CD4-positive, alpha-beta T cell treated with Interleukin-15 for 1 hour (primary cell): ENCODE data around the gene TMEM106C.

Source experiments
- DNase-seq: peaks from one replicate; pipeline ENCODE4 v3.0.0-alpha.2; 2020

Gene TMEM106C

DNA sequence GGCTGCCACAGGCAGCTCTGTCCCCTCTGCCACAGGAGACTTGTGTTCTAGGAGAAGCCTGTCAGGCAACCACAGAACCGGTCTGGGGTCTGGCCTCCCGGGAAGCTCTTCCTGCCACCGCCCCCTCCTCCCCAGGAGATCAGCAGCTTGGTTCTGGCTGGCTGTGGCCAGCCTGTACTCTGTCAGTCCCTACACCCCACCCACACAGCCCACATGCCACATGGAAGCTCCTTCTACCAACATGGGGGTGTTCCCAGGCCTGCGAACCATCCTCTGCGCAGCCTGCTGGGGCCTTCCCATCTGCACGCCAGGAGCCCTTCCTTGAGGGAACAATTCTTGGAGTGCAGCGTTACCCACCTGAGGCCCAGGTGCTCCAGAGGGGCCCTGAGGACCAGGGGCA lies 16.8 kb downstream of the TMEM106C start:
- no peak for DNase-seq

DNA sequence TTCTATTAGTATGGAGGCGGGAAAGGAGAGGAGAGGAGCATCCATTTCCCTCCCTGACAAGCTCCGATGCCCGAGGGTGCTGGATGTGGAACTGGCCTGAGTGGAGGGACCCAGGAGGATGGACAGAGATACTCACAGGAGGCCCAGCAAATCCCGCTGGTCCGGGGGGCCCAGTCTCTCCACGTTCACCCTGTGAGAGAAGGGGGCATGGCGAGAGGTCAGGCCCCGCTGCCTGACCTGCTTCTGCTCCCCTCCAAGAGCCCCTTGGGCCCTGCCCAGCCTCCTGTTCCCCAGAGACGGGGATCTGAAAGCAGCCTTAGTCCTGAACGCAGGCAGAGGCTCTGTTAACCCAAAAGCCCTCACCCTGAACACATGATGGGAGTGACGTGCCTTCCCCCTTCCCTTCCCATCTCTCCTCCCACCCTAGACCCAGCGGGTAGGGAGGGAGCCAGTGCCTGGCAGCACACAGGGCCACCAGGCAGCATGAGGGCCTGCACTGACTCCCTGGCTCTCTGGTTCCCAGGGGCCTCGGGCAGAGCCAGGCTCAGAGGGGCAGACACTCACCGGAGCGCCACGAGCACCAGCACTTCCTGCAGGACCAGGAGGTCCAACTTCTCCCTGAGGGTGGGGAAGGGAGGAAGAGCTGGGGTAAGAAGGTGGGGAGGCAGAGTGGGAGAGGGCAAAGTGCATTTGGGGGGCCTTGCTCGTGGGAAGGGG lies 17.5 kb downstream of the TMEM106C start:
- DNase-seq, result no peak

DNA sequence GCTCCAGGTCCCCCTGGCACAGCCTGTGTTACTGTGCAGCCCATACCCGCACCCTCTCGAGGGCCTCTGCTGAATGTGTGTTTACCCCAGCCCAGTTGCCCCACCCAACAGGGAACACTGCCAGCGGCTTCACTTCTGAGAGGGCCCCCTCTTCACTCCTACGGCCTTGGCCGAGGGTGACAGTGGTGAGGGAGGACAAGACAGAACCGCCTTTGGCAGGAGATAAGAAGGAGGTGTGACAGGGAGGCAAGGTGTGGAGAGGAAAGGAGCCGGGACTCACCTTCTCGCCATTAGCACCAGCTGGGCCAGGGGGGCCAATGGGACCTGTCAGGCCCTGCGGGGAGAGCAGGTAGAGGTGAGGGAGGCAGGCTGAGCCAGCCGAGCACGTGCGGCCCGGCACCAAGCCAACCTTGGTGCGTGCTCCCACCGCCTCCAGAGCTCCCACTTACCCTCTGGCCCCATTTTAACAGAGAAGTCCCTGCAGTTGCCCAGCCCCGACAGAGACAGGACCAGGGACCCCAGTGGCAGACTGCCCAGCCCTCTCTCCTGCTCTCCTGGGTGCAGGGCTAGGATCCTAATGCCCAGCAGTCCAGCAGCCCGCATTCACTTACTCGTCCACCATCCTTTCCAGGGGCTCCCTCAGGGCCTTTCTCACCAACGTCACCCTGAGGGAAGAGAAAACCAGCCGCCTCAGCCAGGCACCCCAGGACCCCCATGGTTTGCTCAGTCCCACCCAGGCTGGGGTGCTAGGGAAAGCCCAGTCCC lies 18.3 kb downstream of the TMEM106C start:
- DNase-seq, result no peak

DNA sequence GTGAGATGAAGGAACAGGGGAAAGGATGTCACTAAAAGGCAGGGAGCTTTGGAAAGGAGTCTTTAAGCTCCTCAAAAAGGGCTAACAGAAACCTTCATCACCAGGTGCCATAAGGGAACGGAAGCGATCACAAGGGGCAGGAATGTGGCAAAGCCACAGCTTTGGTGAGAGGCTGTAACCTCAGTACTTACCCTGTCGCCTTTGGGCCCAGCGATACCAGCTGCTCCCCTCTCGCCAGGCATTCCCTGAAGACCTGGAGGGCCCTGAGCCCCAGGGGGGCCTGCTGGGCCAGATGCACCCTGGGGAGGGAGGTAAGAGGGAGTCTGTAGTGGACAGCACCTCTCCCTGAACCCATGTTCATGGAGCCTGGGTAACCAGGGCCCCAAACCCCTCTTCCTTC lies 18.9 kb downstream of the TMEM106C start:
- no peak for DNase-seq

DNA sequence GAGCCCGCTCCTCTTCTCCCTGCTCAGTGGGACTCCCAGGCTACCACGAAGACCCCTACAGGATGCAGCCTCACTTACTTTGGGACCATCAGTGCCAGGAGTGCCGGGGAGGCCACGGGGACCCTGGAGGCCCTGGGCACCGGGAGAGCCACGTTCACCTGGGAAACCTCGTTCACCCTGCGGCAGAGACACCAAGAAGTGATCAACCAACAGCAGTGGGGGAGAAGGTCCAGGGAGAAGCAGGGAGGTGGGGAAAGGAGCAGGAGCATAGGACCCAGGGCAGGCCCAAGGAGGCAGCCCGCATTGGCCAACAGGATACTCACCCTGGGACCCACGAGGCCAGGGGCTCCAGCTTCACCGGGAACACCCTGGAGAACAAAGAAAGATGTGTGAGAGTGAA lies 19.4 kb downstream of the TMEM106C start:
- DNase-seq, result no peak

DNA sequence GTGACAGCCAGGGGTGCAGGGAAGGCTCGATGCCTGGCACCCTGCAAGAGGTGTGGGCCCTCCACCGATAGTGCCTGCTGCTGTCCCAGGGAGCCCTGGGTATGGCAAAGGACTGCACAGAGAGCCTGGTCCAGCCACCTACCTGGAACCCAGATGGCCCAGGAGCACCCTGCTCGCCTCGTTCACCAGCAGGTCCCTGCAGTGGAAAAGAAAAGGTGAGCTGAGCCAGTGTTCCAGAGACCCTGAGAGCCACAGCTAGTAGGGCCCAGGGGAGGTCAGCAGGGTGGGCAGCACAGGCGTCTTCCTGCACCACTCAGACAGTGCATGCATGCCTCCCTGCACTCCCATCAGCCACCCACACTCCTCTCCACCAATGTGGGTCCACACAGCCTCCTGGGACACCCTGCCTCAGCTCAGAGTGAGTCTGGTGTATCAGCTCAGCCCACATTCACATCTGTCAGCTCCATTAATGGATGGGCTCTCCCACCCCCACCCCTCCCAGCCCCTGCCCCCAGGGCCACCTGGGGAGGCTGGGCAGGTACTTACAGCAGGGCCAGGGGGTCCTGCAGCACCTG lies 20.2 kb downstream of the TMEM106C start:
- no peak for DNase-seq

DNA sequence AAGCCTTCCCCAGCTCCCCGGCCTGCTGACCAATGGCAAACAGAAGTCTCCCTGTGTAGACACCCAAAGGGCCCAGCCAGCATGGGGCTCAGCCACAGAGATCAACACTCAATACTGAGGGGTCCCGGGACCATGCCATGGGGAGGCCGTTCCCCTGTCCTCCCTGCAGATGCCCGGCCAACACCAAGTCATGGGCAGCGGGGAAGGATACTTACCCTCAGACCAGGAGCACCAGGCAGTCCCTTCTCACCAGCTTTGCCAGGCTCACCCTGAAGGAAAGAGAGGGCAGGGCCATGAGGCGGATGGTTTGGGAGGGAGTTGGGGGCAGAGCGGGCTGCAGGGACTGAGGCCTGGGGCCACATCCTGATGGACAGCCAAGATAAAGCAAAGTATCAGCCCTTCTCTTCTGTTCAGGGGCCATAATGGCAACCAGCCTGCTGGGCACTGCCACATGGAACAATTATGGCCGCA lies 21.0 kb downstream of the TMEM106C start:
- no peak for DNase-seq

DNA sequence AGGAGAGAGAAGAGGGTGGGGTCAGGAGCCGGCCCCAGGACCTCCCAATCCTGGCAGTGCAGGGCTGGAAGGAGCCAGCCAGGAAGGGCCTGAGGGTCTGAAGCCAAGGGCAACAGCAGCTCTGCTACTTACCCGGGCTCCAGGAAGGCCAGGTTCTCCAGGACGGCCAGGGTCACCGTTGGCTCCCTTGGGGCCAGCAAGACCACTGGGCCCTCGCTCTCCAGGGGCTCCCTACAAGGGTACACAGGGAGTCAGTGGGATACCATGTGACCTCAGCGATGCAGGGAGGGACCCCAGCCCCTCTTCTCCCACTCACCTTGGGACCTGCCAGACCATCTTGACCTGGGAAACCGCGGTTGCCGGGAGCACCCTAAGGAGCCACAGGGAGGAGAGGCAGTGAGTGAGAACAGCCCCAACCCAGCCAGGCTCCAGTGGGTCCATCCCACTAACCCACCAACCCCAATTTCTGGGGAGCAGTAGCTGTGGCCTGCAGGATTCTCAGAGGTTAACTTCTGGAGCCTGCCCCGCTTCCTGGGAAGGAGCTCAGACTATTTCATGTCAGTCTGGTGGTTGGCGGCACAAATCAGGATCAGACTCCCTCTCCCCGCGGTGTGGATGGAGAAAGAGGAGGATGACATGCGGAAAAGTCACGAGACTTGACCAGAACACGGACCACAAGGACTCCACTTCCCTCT lies 22.3 kb downstream of the TMEM106C start:
- no peak for DNase-seq

DNA sequence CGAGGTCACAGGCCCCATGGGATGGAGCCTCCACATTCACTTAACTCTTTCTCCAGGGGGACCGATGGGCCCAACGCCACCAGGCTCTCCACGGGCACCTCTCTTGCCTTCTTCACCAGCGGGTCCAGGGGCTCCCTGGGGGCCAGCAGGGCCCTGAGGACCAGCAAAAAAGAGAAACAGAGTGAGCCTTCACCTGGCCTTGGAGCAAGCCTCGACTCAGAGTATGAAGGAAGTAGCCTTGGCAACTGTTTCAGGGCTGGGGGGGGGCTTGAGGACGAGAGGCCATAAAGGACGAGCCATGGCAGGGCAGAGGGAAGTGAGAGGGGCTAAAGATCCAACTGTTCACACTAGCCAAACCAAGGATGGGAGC lies 22.9 kb downstream of the TMEM106C start:
- DNase-seq, result no peak

DNA sequence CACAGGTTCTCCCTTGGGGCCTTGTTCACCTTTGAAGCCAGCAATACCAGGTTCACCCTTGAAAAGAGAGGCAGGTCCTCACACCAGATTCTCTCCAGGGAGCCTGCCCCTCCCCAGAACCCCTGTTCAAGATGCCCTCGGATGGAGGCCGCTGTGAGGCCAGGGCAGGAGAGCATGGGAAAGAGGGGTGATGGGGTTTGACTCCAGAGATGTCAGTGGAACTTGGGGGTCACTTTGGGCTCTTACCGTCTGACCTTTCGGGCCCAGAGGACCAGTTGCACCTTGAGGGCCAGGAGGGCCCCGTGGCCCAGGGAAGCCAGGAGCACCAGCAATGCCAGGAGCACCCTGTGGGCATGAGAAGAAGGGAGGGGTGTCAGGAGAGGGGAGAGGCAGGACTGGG lies 23.4 kb downstream of the TMEM106C start:
- DNase-seq, result no peak

DNA sequence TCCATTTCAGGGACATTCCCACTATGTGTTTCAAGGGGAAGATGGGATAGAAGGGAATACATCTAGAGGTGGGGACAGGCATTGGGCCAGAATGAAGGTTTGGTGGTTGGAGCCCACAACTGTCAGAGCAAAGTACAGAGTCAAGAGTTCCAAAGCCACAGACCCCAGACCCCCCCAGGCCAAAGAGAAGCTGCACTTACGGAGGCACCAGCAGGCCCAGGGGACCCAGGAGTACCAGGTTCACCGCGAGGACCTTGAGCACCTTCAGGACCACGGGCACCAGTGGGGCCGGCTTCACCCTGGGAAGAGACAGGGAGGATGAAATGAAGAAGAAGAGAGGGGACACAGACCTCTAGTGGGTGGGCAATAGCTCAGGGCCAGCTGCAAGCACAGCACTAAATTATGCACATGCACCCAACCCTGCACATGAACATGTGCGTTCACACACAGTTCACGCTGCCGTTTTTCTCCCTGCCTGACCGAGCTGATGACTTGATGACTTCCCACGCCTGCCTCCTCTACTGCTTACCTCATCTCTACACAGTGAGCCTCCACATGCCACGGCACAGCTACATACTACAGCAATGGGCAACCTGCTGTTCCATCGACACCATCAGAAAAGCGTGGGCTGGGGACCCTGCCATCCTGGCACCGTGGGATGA lies 24.1 kb downstream of the TMEM106C start:
- DNase-seq, result no peak

DNA sequence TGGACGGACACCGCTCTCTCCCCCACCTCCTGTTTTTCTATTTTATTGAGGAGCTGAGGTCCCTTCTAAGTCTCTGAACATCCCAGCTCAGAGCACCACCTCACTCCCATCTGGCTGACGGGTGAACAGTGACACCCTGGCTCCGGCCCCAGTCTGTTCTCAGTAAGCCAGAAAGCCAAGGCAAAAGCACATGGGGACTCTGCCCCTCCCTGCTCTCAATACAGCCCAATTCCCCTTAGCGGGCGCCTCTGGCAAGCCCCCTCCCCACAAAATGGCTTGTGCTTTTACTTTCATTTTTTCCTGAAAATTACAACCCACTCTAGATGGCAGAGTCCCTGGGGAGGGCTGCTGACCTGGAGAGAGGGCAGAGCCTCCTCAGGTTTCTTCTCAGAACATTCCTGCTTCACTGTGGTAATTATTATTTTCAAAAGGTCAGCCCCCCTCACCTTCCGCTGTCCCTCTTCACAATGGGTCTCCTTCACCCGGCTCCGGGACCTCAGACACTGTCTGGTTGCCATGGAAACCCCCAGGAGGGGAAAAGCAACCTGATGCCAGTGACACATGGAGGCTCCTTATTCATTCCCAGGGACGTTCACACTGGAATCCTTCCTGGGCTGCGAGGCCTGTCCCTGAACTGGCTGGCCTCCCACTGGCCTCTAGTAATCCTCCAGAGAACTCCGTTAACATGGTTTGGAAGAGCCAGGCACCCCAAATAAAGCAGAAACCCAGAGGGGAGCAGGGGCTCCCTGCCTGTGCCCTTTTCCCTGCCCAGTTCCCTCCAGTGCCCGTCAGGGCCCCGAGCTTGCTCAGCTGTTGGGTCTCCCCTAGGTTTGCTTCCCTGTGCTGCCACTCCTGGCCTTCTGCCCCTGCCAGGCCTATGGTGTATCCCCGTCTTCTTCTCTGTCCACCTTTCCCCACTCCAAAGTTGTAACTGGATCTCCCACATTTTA lies 25.0 kb downstream of the TMEM106C start:
- DNase-seq, result no peak

DNA sequence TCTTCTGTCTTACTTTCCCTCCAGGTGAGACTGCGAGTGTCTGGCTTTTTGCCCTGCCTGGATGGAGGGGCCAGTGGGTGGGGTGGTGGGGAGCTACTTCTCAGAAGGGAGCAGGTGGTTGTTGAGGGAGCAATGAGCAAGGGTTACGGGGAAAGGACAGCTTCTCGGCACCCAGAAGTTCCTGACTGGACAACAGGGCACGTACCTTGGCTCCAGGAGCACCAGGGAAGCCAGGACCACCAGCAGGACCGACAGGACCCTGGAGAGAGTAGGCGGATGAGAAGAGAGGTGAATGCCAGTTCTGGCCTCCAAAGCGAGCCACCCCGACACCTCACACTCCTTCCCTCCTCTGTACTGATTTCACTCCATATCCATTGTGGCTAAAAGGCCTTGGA lies 25.6 kb downstream of the TMEM106C start:
- DNase-seq, result no peak

DNA sequence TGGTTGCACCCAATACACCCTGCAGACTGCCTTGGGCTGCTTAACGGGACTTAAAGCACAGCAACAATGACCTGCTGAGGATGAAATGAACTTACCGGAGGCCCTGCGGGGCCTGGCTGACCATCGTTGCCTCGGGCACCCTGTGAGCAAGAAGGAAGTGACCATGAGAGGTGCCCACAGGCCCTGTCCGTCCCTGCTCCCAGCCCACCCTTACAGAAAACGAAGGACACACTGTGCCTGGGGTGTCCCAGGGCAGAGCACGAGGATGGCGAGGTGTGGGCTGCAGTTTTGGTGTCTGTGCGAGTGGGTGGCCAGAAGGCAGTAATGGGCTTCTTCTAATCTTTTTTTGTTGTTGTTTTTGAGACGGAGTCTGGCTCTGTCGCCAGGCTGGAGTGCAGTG lies 26.3 kb downstream of the TMEM106C start:
- no peak for DNase-seq

DNA sequence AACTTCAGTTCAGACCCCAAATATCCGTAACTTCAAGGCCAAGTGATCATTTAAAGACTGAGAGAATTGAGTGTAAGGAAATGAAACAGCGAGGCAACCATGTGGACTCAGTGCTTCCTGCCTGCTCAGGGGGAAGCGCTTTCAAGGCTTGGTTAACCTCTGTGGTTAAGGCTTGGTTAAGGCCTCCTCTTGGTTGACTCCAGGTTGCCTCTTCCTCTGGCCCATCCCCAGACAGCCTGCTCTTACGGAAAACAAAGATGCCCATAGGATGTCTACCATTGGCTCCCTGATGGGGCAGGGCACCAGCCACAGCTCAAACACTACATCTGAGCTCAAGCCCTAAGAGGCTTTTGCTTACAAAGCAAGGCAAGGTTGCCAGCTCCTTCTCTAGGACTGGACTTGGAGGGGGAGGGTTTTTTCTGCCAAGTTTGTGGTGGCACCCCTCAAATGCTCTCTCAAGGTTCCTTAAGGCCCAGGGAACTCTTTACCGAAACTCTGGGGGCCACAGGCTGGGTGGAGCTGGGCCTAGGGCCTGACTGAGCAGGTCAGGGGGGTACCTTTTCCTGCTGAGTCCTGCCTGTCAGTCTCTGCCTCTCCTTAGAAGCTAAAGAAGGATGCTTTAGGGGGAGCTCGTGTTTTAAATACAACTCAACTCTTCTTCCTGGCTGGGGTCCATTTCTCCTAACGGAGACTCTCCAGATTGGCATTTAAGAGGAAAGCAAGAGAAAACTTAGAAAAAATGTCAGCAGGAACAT lies 27.1 kb downstream of the TMEM106C start:
- DNase-seq, result peak; percentile 54

DNA sequence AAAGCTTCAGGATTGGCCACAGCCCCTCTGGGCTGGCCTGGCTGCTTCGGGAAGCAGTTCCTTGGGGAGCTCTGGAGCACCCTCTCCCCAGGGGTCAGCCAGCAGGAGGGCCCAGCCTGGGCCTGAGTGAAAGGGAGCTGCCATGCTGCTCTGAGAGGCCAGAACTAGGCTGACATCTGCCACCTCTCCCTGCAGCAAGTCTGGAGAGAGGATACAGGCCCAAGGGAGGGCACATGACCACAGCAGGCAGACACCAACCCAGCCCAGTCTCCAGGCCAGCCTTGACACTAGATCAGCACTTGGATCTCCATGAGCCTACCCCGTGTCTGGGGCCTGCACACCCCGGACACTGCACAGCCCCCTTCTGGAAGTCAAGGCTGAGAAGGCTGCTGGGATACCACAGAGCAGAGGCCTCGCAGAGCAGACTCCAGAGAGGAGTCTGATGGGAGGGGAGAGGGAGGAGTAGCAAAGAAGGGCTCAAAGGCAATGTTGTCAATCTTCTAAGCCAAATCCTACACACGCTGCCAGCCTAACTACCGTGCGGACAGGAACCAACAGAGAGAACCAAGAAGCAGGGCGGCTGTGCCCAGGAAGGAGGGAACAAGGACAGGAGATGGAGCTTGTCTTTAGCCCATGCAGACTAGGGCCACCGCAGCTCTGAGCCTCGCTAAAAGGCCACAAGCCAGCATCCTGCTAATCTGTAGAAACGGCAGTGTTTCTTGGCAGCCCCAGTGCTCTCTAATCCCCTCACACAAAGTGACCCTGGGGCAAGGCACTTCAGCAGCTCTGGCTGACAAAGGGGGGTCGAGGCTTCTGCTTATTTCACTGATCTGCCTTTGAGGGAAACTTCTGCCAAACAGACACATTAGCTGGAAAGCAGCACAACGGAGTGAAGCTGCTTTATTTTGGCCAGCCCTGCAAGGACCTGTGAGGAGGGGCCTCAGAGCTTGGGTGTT lies 28.0 kb downstream of the TMEM106C start:
- DNase-seq, result no peak

DNA sequence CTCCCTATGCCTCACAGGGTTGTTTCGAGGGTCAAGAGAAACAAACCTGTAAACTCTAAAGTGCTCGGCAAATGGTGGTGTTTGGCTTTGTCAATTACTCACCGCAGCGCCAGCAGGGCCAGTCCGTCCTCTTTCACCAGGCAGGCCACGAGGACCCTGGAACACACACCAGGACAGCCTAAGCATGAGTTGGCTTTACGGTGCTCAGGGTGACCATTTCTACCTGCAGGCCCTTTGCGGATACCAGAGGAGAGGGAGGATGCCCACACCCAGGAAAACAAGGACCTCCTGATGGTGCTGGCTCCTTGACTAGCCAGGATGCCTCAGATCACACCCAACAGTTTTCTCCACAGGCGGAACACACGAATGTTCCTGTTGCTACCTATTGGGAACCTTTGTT lies 29.4 kb downstream of the TMEM106C start:
- DNase-seq, result no peak

DNA sequence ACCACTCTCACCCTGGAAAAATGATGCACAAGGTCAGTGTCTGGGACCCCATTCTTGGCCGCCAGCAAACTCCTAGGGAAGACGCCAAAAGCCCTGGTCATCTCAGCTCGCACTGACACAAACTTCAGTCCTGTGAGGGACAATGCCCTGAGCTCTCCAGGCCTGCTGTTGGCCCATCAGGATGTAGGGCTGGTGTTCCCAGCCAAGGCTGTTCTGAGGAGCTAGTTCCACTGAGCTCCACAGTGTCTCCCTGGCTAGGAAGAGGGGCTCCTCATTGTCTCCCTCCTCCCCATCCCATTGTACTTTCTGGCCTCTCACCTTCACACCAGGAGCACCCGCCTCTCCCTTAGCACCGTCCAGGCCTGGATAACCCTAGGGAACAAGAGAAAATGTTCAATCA lies 30.1 kb downstream of the TMEM106C start:
- no peak for DNase-seq

DNA sequence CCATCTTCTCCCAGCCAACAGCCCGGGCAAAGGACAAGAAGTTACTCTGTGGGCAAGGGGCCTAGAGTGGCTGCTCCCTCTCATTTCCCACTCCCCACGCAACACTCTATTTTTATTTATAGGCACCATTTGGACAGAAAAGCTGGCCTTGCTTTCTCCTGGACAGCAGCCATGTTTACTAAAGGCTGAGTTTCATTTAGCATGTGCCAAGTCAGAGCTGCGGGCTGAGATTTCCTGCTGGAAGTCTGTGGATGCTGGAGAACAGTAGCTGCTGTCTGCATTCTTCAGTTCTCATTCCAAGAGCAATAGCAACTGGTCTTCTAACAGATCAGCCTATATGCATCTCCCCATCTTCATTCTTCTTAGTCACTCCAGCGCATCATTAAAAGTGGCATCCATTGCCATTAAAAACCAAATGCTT lies 32.6 kb downstream of the TMEM106C start:
- no peak for DNase-seq

DNA sequence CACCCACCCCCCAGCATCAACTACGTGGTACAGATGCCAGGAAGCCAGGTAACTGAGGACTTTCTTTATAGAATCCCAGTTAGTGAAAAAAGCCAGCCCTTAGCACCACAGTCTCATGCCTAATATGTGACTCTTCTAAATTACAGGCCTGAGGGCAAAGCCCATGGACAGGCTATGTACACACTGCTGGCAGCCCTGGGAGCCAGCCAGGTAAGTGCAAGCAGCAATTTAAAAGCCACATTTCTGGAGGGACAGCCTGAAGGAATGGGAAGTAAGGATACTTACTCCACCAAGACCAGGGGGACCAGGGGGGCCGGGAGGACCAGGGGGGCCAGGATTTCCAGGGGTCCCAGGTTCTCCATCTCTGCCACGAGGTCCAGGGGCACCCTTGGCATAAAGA lies 33.9 kb downstream of the TMEM106C start:
- DNase-seq, result no peak
